OCI-LY7 (cell line): ENCODE measurements around the gene FNDC3B. TPM values are rescaled to one million over a fixed set of nuclear protein-coding genes. Genes with fewer than 3 reads are reported as not detected.

Source experiments
- BruUV-seq: library from RNA; stranded (reverse); fragments of 400-500 nt; replicated peaks from 2 replicates; lab custom pipeline; 2021; lab: Mats Ljungman, UMichigan
- CTCF ChIA-PET: fragments of 300-600 bp; sonication (Branson Sonifier 250); formaldehyde crosslinking; loops from one replicate; lab custom pipeline; 2022; ENCODE audit warnings: antibody characterized with exemption; ENCODE audit not compliant: unreplicated experiment; lab: Charles Lee
- POLR2A ChIA-PET: fragments of 300-600 bp; sonication (Branson Sonifier 250); formaldehyde crosslinking; loops from one replicate; lab custom pipeline; 2022; ENCODE audit warnings: antibody characterized with exemption; lab: Charles Lee
- DNase-seq: peaks from one replicate; pipeline ENCODE4 v3.0.0-alpha.2; 2015; ENCODE audit warnings: low spot score
- H2AFZ ChIP-seq: fragments of 200-600 bp; sonication (generic), shearing (Covaris generic); 2 replicates; pipeline ENCODE4 v1.6.1; 2014; ENCODE audit warnings: mild to moderate bottlenecking, antibody characterized with exemption, low read length, moderate library complexity
- H3K27ac ChIP-seq: fragments of 200-600 bp; sonication (generic); 2 replicates; pipeline ENCODE4 v1.5.1; 2014; ENCODE audit warnings: mixed run types, low read depth, mild to moderate bottlenecking, moderate library complexity, low read length, inconsistent platforms; ENCODE audit not compliant: poor library complexity, severe bottlenecking
- H3K36me3 ChIP-seq: fragments of 200-600 bp; sonication (generic); 2 replicates; pipeline ENCODE4 v1.6.1; 2014; ENCODE audit warnings: mild to moderate bottlenecking, antibody characterized with exemption, low read length, moderate library complexity, mixed read lengths; ENCODE audit not compliant: insufficient read depth
- H3K4me1 ChIP-seq: fragments of 200-600 bp; sonication (generic); 2 replicates; pipeline ENCODE4 v1.5.1; 2014; ENCODE audit warnings: mild to moderate bottlenecking, low read length; ENCODE audit not compliant: insufficient read depth, poor library complexity, severe bottlenecking
- H3K4me2 ChIP-seq: fragments of 200-600 bp; sonication (generic); 2 replicates; pipeline ENCODE4 v1.6.1; 2014; ENCODE audit warnings: mild to moderate bottlenecking, low read length
- H3K4me3 ChIP-seq: fragments of 200-600 bp; sonication (generic); 2 replicates; pipeline ENCODE4 v1.5.1; 2014; ENCODE audit warnings: mild to moderate bottlenecking, low read depth, low read length; ENCODE audit not compliant: poor library complexity, severe bottlenecking
- H3K79me2 ChIP-seq: fragments of 200-600 bp; sonication (generic); 2 replicates; pipeline ENCODE4 v1.6.1; 2016; ENCODE audit warnings: low read depth, mild to moderate bottlenecking, low read length, moderate library complexity, mixed read lengths; ENCODE audit not compliant: insufficient read depth
- H3K9me2 ChIP-seq: fragments of 200-600 bp; sonication (generic); 2 replicates; pipeline ENCODE4 v1.6.1; 2016; ENCODE audit warnings: mild to moderate bottlenecking, low read length, mixed read lengths; ENCODE audit not compliant: insufficient read depth
- H3K9me3 ChIP-seq: fragments of 200-600 bp; sonication (generic); 2 replicates; pipeline ENCODE4 v1.6.1; 2014; ENCODE audit warnings: mild to moderate bottlenecking, mixed run types, low read length, mixed read lengths
- H4K20me1 ChIP-seq: fragments of 200-600 bp; sonication (generic); 2 replicates; pipeline ENCODE4 v1.6.1; 2014; ENCODE audit warnings: mild to moderate bottlenecking, antibody characterized with exemption, low read length, moderate library complexity, mixed read lengths; ENCODE audit not compliant: insufficient read depth
- EZH2phosphoT487 ChIP-seq: fragments of 200-600 bp; sonication (generic); IDR thresholded peaks from 2 replicates; pipeline ENCODE4 v1.6.1; 2018; ENCODE audit warnings: low read depth, borderline replicate concordance, mild to moderate bottlenecking, mixed run types, antibody characterized with exemption, low read length, moderate library complexity, mixed read lengths
- intact Hi-C: fragments of 100-400 bp; cut with micrococcal nuclease; formaldehyde crosslinking; loops from one replicate; pipeline ENCODE4 v1.10.0; 2022; ENCODE audit not compliant: unreplicated experiment
- total RNA-seq, 2 experiments: library from RNA; depleted of rRNA in 1 of 2; stranded (reverse); fragments of >200 nt in 1 of 2; shearing (Covaris generic) in 1 of 2; gene quantifications; 2 replicates each; pipeline ENCODE4 v1.2.3, GENCODE V29; 2014 to 2022
- TF ChIP-seq, protein P1 (sequence below): fragments of 200-600 bp; sonication (generic); conservative IDR thresholded peaks from 2 replicates; pipeline ENCODE4 v1.5.1; 2014; ENCODE audit warnings: mild to moderate bottlenecking, antibody characterized with exemption, low read length, moderate library complexity, mixed read lengths

The FNDC3B gene
- total RNA-seq, 2 experiments from 2014 or later = 23.3 to 28.5 TPM

DNA sequence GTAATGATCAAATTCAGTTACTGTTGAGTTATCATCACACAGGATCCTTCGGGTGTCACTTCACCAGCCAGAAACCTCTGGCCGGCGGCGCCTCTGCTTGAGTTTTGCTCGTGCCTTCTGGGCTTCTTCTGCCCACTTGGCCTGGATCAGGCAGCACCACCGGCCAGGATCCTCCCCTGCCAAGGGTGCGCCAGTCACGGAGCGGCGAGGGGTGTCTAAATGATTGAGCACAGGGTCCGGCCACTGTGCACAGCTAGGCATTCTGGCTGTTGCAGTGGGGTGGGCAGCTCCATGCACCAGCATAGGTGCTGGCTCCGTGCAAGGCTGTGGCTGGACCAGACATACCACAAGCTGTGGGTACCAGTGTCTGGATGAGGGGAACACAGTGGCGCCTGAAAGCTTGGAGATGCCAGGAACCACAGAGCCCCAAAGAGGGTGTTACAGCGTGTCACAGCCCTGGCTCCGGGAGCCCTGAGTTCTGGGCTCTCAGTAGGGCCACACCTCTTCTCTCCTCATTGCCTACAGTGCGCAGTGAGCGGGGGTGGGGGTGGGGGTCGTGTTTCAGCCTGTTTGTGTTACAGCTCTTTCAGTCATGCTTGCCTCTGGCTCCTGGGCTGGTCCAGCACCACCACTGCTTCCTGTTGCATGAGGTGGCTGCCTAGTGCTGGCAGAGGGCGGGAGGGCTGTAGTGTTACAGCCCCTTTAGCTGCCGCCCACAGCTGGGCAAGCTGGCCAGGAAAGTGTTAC is 169.4 kb downstream of the FNDC3B start:
- Histone ChIP-seq H3K79me2 (no peaks in the 10 kb centered on the region), H4K20me1 (no peaks in the 10 kb centered on the region), H3K9me2 (no peaks in the 10 kb centered on the region), H3K36me3 (no peaks in the 10 kb centered on the region; the same call in 1 of the 2 replicates), H3K4me2 (no peak overlapping the region), H3K4me1 (no peaks in the 10 kb centered on the region), H3K4me3 (no peak overlapping the region), H3K27ac (no peak overlapping the region), H3K9me3 (peaks cover 15% of the 10 kb centered on the region; the same call in 1 of the 2 replicates), H2AFZ (no peak overlapping the region)
- TF ChIP-seq, protein P1, sequence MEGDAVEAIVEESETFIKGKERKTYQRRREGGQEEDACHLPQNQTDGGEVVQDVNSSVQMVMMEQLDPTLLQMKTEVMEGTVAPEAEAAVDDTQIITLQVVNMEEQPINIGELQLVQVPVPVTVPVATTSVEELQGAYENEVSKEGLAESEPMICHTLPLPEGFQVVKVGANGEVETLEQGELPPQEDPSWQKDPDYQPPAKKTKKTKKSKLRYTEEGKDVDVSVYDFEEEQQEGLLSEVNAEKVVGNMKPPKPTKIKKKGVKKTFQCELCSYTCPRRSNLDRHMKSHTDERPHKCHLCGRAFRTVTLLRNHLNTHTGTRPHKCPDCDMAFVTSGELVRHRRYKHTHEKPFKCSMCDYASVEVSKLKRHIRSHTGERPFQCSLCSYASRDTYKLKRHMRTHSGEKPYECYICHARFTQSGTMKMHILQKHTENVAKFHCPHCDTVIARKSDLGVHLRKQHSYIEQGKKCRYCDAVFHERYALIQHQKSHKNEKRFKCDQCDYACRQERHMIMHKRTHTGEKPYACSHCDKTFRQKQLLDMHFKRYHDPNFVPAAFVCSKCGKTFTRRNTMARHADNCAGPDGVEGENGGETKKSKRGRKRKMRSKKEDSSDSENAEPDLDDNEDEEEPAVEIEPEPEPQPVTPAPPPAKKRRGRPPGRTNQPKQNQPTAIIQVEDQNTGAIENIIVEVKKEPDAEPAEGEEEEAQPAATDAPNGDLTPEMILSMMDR = no peak
- TF ChIP-seq EZH2phosphoT487 = no peak
- intact Hi-C loops = no loop called here
- BruUV-seq = no TSS peak
- ChIA-PET POLR2A (interaction anchor here (0.8 kb wide), 1 partner anchor 12 kb away, joined by 3 read pairs; no protein-coding TSS in a partner anchor), CTCF (no interaction called here)
- no peak for DNase-seq

GRCh38 chr3:172209333-172210321 is 170.2 kb downstream of the FNDC3B start:
- TF ChIP-seq, protein P1 = no peak
- TF ChIP-seq EZH2phosphoT487 = no peak
- ChIA-PET CTCF (no interaction called here), POLR2A (interaction anchor here (0.8 kb wide), 1 partner anchor 11 kb away, joined by 3 read pairs; no protein-coding TSS in a partner anchor)
- H3K9me2 ChIP-seq = no peaks in the 10 kb centered on the region
- no peaks in the 10 kb centered on the region for H3K79me2 ChIP-seq
- BruUV-seq = no TSS peak
- H3K4me2 ChIP-seq = no peak overlapping the region
- no peaks in the 10 kb centered on the region for H4K20me1 ChIP-seq
- peaks cover 15% of the 10 kb centered on the region; the same call in 1 of the 2 replicates for H3K9me3 ChIP-seq
- H3K27ac ChIP-seq = no peak overlapping the region
- H3K4me1 ChIP-seq = no peaks in the 10 kb centered on the region
- H3K36me3 ChIP-seq = no peaks in the 10 kb centered on the region; the same call in 1 of the 2 replicates
- no peak overlapping the region for H3K4me3 ChIP-seq
- DNase-seq = no peak
- intact Hi-C loops = no loop called here
- no peak overlapping the region for H2AFZ ChIP-seq
